K562 (cell line): Measurements from ENCODE around the gene ESR2.

Experiments
- JUN ChIP-seq, 2 experiments: sonication (generic) in 1 of 2; formaldehyde crosslinking in 1 of 2; IDR thresholded peaks; 2 replicates each; pipeline versions ENCODE4 v1.6.1 to v1.8.0; 2012 to 2022; ENCODE audit warnings: borderline replicate concordance in 2 of 2, mild to moderate bottlenecking in 2 of 2, improper control_type of control experiment in 1 of 2, low read depth in 1 of 2, low read length in 1 of 2, missing genetic modification reagents in 1 of 2
- NCOR1 ChIP-seq: fragments of 450-650 bp; IDR thresholded peaks from 2 replicates; pipeline ENCODE4 v1.6.1; 2016; ENCODE audit warnings: mild to moderate bottlenecking, moderate library complexity
- NR3C1 ChIP-seq: sonication (generic); formaldehyde crosslinking; IDR thresholded peaks from 2 replicates; pipeline ENCODE4 v1.8.1; 2022; ENCODE audit warnings: missing genetic modification reagents
- POLR2A ChIP-seq: fragments of 450-650 bp; conservative IDR thresholded peaks from 2 replicates; pipeline ENCODE4 v1.6.1; 2016
- POLR2AphosphoS5 ChIP-seq: IDR thresholded peaks from 2 replicates; pipeline ENCODE4 v1.6.1; 2011; ENCODE audit warnings: mild to moderate bottlenecking, low read depth, low read length, moderate library complexity; ENCODE audit not compliant: control insufficient read depth, insufficient read depth
- SIN3A ChIP-seq, 2 experiments: fragments of 150-350 bp in 1 of 2; IDR thresholded peaks; 2 replicates each; pipeline ENCODE4 v1.6.1; 2011 to 2016; ENCODE audit warnings: borderline replicate concordance in 2 of 2, low read depth in 2 of 2, low read length in 2 of 2, mild to moderate bottlenecking in 2 of 2, moderate library complexity in 2 of 2; ENCODE audit not compliant: control insufficient read depth in 1 of 2
- SMC3 ChIP-seq: conservative IDR thresholded peaks from 2 replicates; pipeline ENCODE4 v1.6.1; 2011; ENCODE audit warnings: low read depth, low read length, improper control_type of control experiment; ENCODE audit not compliant: insufficient read depth
- ZFP36 ChIP-seq: fragments of 150-350 bp; IDR thresholded peaks from 2 replicates; pipeline ENCODE4 v1.6.1; 2018; ENCODE audit warnings: low read length, low read depth; ENCODE audit not compliant: partially characterized antibody
- TF ChIP-seq, protein P1 (sequence below): fragments of 450-650 bp; IDR thresholded peaks from 2 replicates; pipeline ENCODE4 v1.6.1; 2016; ENCODE audit warnings: antibody characterized with exemption
- TF ChIP-seq, protein P2 (sequence below), 2 experiments: fragments of 450-650 bp in 1 of 2; IDR thresholded peaks; 2 replicates each; pipeline ENCODE4 v1.6.1; 2011 to 2017; ENCODE audit warnings: low read depth in 2 of 2, antibody characterized with exemption in 1 of 2, borderline replicate concordance in 1 of 2, low read length in 1 of 2, mild to moderate bottlenecking in 1 of 2, mixed read lengths in 1 of 2; ENCODE audit not compliant: control insufficient read depth in 1 of 2
- TF ChIP-seq, protein P3 (sequence below): fragments of 450-650 bp; IDR thresholded peaks from one replicate; pipeline ENCODE4 v1.6.1; 2018; ENCODE audit warnings: mild to moderate bottlenecking, moderate library complexity; ENCODE audit not compliant: partially characterized antibody

DNA sequence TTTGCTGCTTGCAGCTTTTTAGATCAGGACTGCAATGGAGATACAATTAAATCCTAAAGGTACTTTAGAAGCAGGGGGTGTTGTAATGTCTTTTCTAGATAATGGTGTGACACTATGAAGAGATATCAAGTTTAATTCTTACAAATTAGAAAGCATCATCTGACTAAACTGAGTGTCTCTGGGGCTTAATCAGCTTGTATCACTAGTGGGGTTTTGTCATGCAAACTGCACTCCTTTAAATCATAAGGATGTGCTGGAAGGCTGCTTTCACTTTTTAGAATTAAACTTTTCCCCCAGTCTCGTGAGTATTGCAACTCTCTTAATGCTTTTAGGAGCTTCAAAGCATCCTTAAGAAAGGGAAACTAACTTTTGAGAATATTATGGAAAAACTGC lies 218.6 kb downstream of the ESR2 start:
- TF ChIP-seq SIN3A (IDR thresholded peaks at IDR 0.05; ENCODE audit: borderline replicate concordance in 2 of 2, control insufficient read depth in 1 of 2, low read depth in 2 of 2, low read length in 2 of 2) (no peak), JUN (IDR thresholded peaks at IDR 0.05; ENCODE audit: borderline replicate concordance, low read depth, low read length) (no peak), JUN (CRISPR knock-in tag; IDR thresholded peaks at IDR 0.05; ENCODE audit: borderline replicate concordance) (no peak), NCOR1 (no peak), POLR2AphosphoS5 (no peak), POLR2A (no peak), ZFP36 (no peak), NR3C1 (CRISPR knock-in tag) (no peak), SMC3 (no peak)
- TF ChIP-seq, protein P1, sequence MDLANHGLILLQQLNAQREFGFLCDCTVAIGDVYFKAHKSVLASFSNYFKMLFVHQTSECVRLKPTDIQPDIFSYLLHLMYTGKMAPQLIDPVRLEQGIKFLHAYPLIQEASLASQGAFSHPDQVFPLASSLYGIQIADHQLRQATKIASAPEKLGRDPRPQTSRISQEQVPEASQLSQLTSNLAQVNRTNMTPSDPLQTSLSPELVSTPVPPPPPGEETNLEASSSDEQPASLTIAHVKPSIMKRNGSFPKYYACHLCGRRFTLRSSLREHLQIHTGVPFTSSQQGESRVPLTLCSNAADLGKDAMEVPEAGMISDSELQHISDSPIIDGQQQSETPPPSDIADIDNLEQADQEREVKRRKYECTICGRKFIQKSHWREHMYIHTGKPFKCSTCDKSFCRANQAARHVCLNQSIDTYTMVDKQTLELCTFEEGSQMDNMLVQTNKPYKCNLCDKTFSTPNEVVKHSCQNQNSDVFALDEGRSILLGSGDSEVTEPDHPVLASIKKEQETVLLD, result no peak
- TF ChIP-seq, protein P2, sequence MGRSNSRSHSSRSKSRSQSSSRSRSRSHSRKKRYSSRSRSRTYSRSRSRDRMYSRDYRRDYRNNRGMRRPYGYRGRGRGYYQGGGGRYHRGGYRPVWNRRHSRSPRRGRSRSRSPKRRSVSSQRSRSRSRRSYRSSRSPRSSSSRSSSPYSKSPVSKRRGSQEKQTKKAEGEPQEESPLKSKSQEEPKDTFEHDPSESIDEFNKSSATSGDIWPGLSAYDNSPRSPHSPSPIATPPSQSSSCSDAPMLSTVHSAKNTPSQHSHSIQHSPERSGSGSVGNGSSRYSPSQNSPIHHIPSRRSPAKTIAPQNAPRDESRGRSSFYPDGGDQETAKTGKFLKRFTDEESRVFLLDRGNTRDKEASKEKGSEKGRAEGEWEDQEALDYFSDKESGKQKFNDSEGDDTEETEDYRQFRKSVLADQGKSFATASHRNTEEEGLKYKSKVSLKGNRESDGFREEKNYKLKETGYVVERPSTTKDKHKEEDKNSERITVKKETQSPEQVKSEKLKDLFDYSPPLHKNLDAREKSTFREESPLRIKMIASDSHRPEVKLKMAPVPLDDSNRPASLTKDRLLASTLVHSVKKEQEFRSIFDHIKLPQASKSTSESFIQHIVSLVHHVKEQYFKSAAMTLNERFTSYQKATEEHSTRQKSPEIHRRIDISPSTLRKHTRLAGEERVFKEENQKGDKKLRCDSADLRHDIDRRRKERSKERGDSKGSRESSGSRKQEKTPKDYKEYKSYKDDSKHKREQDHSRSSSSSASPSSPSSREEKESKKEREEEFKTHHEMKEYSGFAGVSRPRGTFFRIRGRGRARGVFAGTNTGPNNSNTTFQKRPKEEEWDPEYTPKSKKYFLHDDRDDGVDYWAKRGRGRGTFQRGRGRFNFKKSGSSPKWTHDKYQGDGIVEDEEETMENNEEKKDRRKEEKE (IDR thresholded peaks at IDR 0.05; ENCODE audit: borderline replicate concordance in 1 of 2, control insufficient read depth in 1 of 2, low read depth in 2 of 2, low read length in 1 of 2), result no peak
- TF ChIP-seq, protein P3, sequence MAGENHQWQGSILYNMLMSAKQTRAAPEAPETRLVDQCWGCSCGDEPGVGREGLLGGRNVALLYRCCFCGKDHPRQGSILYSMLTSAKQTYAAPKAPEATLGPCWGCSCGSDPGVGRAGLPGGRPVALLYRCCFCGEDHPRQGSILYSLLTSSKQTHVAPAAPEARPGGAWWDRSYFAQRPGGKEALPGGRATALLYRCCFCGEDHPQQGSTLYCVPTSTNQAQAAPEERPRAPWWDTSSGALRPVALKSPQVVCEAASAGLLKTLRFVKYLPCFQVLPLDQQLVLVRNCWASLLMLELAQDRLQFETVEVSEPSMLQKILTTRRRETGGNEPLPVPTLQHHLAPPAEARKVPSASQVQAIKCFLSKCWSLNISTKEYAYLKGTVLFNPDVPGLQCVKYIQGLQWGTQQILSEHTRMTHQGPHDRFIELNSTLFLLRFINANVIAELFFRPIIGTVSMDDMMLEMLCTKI, result no peak
